ENCODE results near the gene NFIA.

DNA sequence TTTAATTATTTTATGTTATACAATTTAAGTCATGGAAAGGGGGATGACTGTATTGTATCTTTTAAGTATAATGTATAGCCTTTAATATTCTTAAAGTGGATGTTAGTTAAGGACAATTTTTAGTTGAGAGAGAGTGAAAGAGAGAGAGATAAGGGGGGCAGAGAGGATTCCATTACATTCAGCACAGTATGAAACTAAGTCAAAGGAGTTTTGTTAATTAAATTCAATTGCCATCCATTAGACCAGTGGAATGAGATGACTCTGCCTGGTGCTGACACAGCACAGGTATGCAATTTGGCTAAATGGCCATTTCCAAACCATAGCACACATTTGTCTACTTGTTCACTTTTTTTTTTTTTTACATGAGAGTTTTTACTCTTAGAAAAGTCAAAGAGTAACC is 27.5 kb downstream of the NFIA start:
- TF ChIP-seq SP1 (CRISPR knock-in tag; IDR thresholded peaks at IDR 0.05) (no peak), ZNF518B (CRISPR knock-in tag; IDR thresholded peaks at IDR 0.05) (no peak), ZBTB1 (CRISPR knock-in tag; IDR thresholded peaks at IDR 0.05; ENCODE audit: borderline replicate concordance, low read depth) (no peak), CBX3 (IDR thresholded peaks at IDR 0.05; ENCODE audit: borderline replicate concordance in 1 of 2, low read length in 2 of 2) (no peak), GABPA (tag; conservative IDR thresholded peaks at IDR 0.05; ENCODE audit: low read depth) (no peak), ZNF175 (CRISPR knock-in tag; IDR thresholded peaks at IDR 0.05; ENCODE audit: low read depth) (no peak), ZNF277 (CRISPR knock-in tag; IDR thresholded peaks at IDR 0.05; ENCODE audit: borderline replicate concordance) (no peak), NFATC3 (IDR thresholded peaks at IDR 0.05) (no peak), TRIM24 (IDR thresholded peaks at IDR 0.05) (no peak), ATF7 (IDR thresholded peaks at IDR 0.05) (no peak), FOXA1 (IDR thresholded peaks at IDR 0.05; ENCODE audit: borderline replicate concordance) (no peak), NELFE (IDR thresholded peaks at IDR 0.05; ENCODE audit: insufficient read depth, insufficient read length) (no peak)
- TF ChIP-seq, protein P1, sequence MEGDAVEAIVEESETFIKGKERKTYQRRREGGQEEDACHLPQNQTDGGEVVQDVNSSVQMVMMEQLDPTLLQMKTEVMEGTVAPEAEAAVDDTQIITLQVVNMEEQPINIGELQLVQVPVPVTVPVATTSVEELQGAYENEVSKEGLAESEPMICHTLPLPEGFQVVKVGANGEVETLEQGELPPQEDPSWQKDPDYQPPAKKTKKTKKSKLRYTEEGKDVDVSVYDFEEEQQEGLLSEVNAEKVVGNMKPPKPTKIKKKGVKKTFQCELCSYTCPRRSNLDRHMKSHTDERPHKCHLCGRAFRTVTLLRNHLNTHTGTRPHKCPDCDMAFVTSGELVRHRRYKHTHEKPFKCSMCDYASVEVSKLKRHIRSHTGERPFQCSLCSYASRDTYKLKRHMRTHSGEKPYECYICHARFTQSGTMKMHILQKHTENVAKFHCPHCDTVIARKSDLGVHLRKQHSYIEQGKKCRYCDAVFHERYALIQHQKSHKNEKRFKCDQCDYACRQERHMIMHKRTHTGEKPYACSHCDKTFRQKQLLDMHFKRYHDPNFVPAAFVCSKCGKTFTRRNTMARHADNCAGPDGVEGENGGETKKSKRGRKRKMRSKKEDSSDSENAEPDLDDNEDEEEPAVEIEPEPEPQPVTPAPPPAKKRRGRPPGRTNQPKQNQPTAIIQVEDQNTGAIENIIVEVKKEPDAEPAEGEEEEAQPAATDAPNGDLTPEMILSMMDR (IDR thresholded peaks at IDR 0.05 in 2 of 3, conservative IDR thresholded peaks at IDR 0.05 in 1 of 3; ENCODE audit: insufficient read depth in 2 of 3, low read depth in 1 of 3, low read length in 3 of 3) = no peak
